ENCODE results near the gene FGF3.

- TF ChIP-seq POLR2A (IDR thresholded peaks at IDR 0.05; ENCODE audit: low read length): no peak
- no peak for TF ChIP-seq GATA1 (IDR thresholded peaks at IDR 0.05; ENCODE audit: low read depth, low read length)
These were observed 30.3 kb downstream of the FGF3 start for GRCh38 chr11:69788956-69789355.

Measured in erythroblast (primary cell).